GM21515 (cell line): ENCODE data around the gene GOLGA6L2.
"Not testable (repeated sequence)": the region's sequence is repeated elsewhere in the genome, so short reads cannot be mapped to it uniquely, and the experiment has no call there.

Experiments
- ATAC-seq: cut with Tn5 transposase; IDR thresholded peaks from one replicate; pipeline ENCODE4 v1.9.1; 2021; ENCODE audit not compliant: unreplicated experiment

Gene GOLGA6L2

GRCh38 chr15:23424111-23424904 lies 22.7 kb downstream of the GOLGA6L2 start:
- ATAC-seq = no peak

DNA sequence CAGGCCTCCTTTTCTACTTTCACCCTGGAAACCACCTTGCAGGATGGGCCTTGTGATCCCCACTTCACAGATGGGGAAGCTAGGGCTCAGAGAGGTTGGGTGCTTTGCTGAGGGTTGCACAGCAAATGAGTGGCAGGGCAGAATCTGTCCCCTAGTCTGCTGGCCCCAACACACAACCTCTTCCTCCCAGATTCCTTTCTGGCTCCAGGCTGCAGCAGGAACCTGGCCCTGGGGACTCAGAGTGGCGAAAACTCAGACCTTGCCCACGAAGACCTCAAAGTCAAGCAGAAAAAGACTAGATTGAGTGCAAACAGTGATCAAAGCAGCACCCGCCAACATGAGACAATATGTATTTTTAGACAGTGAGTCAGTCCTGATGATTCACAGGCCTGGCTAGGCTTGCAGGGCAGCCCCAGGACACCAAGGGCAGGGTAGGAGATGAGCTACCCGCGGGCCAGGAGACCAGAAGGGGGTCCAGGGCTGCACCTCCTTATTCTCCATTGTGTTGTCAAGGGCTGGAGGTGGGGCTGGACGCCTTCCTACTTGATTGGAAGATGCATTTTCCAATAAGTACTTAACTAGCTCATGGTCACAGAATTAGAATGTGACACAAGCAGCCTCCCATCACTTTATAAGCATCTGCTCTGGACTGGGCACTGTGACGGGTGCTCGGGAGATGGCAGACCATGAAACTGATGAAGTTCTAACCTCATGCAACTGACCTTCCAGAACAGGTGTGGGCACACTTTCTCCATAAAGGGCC lies 23.9 kb downstream of the GOLGA6L2 start:
- ATAC-seq = no peak

DNA sequence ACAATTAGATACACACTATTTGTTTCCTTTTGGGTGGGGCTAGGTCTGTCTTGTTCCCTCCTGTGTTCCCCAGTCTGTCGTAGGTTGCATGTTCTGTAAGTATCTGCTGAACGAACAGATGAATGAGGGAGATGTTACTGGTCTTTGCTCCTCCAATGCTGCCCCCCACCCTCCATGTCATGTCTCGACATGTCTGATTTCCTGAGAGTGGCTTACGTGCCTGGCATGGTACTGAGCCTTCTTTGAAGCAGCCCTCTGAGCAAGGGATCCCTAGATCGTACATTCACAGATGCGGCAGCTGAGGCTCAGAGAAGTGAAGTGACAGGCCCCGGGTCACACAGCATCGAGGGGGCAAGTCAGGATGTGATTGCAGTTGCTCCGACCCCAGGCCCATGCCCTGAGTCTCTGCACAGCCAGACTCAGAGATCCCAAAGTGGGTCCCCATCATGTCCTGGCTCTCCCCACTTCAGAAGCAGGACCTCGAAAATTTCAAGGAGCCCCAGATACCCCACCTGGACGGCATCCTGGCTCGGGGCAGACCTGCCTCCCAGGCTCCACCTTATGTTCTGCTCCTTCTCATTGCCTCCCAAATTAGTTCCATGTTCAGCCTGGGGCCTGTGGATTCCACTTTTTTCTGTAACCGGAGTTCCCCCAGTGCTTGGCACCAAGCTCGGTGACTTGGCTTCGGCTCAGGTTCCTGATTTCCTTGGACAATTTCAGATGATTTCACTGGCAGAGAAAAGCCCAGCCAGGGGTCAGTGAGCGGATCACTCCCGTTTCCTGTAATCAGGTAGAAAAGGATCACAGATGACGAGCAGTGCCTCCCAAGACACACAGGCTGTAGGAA lies 24.7 kb downstream of the GOLGA6L2 start:
- ATAC-seq = no peak

DNA sequence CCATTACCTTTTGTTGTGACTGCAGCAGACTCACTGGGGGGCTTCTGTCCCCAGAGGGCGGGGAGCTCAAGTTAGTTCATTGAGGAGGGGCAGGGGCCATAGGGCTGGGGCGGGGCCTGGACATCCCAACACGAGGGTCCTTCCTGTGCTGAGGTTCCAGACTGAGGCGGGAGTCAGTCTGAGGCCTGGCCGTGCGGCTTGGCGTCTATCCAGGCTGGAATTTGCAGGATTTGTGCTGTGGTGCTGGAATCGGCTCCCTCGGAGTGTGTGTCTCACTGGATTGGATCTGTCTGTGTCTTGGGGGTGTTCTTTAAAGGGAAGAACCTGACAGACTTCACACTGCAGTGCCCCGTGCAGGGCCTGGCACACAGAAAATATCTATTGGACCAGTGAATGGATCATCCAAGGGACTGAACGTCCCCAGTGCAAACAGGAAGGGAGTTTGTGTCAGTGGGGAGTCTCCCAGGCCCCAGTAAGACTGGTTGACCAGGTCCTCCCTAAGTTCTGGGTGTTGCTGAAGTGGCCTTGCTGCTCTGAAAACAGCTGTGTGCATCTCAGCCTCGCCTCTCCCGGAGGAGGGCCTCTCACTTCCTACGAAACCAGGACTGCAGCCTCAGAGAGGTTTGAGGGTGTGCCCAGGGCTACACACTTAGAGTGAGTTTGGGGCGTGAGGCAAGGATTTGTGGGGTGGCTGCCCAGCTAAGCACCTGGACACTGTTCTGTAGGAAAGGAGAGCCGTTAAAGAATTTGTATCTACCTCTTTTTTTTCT lies 26.1 kb downstream of the GOLGA6L2 start:
- ATAC-seq = peak; percentile 65

DNA sequence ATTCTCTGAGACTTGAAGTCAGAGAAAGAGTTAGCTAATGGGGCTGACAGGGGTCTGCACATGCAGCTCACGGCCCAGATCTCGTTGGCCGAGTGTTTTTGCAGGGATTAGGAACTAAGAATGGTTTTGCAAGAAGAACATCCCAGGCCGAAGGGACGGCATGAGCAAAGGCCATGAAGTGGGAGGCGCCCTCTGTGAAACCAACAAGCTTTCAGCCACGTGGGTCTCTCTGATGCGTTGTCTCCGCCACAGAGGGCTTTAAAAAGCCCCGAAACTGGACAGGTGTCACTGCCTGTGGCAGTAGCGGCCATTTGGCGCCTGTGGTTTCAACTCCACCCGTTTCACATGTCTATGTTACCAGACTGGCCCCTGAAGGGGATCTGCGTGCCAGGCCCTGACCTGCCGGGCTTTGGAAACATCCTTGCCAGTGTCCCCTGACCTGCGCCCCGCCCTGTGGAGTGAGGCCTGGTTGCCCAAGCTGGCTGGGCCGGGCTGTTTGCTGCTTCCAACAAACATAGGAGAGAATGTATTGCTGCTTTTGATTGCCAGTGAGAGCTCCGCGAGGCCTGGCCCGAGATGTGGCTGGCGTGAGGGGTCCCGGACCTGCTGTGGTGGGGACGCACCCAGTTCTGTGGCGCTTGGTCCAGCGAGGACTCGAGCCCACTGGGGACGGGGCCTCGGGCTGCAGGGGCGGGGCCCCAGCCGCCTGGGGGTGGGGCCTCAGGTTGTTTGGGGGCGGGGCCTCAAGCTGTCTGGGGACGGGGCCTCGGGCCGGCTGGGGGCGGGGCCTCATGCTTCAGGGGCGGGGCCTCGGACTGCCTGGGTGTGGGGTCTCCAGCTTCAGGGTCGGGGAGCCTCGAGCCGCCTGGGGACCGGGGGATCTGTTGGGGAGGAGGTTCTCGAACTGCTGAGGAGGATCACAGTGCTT lies 30.4 kb downstream of the GOLGA6L2 start:
- ATAC-seq = peak; percentile 59

GRCh38 chr15:23415866-23416265 lies 31.2 kb downstream of the GOLGA6L2 start:
- not testable (repeated sequence) for ATAC-seq

- no peak for ATAC-seq
Observed at GRCh38 chr15:23415321-23415865, 31.6 kb downstream of the GOLGA6L2 start.

DNA sequence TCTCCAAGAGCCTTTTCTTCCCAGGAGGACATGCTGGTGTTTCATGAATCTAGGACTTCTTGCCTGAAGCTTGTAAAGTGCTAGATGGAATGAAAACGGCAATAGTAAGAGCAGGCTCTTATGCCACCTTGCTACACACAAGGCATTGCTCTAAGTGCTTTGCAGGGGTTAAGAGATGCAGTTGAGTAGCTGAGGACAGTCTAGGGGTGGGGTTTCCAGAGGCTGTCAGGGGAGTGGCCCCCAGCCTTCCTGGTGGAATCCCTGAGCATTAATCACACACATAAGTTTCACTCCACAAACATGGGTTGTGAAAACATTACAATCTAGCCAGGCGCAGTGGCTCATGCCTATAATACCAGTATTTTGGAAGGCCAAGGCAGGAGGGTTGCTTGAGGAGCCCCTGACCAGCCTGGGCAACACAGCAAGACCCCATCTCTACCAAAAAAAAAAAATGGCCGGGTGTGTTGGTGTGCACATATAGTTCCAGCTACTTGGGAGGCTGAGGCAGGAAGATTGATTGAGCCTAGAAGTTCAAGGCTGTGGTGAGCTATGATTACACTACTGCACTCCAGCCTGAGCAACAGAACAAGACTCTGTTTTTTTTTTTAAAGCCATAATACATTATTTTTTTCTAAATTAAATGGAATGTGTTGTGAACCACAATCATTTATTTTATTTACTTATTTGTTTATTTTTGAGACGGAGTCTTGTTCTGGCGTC lies 34.0 kb downstream of the GOLGA6L2 start:
- not testable (repeated sequence) for ATAC-seq

GRCh38 chr15:23411841-23412240 lies 35.2 kb downstream of the GOLGA6L2 start:
- no peak for ATAC-seq

DNA sequence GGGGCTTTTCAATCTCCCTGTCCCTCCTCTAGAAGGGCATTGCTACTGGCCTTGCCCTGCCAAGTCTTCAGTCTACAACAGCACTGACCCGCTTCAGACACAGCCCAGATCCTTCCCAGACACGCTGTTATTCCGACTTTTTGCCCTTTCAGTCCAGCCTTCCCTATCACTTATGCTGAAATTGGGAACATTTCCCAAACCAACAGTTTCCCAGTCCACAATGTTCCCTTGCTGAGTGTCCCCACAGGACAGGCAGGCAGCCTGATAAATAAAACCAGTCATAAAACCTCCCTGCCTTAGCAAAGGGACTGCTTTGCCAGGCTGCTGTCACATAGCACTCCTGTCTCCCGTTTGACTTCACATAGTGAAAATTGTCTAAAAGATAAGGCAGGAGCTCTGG lies 43.5 kb downstream of the GOLGA6L2 start:
- ATAC-seq = no peak

DNA sequence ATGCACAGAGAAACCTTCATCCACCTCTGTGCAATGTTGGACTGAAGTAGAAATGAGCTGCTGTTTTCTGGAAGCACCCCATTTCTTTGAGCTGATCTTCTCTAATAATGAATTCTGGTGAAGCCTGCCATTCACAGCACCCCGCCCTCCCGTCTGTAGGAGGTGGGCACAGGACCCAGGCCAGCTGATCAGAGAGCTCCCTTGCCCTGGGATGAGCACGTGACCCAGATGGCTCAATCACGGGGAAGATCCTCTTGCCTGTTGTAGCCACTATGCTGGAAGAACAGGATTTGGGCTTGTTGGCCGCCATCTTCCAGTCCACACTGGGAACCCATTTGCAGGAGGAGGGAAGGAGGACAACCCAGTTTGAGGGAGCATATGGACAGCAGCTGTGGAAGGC lies 44.5 kb downstream of the GOLGA6L2 start:
- ATAC-seq = no peak

DNA sequence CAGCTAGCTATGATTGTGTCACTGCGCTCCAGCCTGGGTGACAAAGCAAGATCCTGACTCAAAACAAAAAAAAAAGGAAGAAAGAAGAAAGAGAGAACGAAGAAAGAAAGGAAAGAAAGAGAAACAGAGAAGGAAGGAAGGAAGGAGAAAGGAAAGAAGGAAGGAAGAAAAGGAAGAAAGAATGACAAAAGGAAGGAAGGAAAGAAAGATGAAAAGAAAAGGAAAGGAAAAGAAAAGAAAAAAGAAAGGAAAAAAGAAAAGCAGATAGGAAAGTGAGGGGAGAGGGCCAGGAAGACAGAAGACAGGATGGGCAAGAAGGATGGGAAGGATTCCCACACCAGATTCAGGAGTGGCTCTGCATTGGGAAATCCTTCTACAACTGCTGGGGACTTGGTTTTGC lies 44.9 kb downstream of the GOLGA6L2 start:
- ATAC-seq = no peak

GRCh38 chr15:23401627-23402026 lies 45.4 kb downstream of the GOLGA6L2 start:
- ATAC-seq = no peak

GRCh38 chr15:23399207-23399606 lies 47.8 kb downstream of the GOLGA6L2 start:
- ATAC-seq = not testable (repeated sequence)

DNA sequence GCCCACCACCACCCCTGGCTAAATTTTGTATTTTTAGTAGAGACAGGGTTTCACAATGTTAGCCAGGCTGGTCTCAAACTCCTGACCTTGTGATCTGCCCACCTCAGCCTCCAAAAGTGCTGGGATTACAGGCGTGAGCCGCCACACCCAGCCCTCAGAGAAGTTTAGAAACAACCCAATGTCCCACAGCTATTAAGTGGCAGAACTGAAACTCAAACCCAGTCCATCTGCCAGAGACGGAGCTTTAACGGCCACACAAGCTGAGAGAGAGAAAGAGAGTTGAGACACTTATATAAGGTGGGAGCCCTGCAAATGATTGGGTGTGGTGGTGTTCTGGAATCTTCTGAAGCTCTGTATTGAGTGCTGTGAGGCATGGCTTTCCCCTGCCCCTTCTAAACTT lies 48.7 kb downstream of the GOLGA6L2 start:
- ATAC-seq = not testable (repeated sequence)

DNA sequence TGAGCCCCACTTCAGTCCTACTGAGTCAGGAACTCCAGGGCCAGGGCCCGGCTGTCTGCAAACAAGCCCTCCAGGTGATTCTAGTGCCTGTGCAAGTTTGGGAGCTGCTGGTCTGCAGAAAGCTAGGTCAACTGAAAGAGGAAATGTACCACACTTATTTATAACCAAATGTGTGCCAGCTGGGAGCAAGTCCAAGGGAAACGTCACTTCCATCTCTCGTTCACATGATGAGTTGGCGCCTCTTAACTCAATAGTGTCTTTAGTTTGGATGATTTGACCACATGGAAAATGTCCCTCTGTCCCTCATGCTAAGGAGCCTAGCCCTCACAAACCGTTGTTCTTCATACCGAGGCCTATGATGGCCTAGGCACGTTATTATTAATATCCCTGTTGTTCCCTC lies 49.3 kb downstream of the GOLGA6L2 start:
- ATAC-seq = no peak

DNA sequence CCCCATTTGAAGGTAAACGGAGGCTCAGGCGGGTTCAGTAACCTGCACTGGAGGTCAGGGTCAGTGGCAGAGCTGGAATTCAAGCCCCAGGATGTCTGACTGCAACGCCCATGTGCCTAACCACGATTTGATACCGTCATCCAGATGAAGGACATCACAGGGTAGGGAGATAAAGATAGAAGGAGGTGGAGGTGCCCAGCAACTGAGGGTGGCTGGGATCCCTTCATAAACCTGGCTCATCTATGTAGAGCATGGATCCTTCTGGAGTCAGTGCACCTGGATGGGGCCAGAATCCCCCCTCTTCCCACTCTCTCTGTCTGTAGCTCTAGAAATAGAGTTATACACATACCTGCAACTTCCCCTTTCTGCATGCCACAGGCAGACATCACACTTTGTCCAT lies 51.2 kb downstream of the GOLGA6L2 start:
- ATAC-seq = no peak

- no peak for ATAC-seq
Observed at GRCh38 chr15:23395030-23395692, 51.9 kb downstream of the GOLGA6L2 start.
